ENCODE measurements around the gene SFXN2. TPM values are rescaled to one million over a fixed set of nuclear protein-coding genes. Genes with fewer than 3 reads are reported as not detected.
A peak's percentile ranks its signal among the peaks of the same experiment; 100 is the strongest.
"Not testable (repeated sequence)": the region's sequence is repeated elsewhere in the genome, so short reads cannot be mapped to it uniquely, and the experiment has no call there.

SFXN2 gene
- total RNA-seq, 1 donor from 2014 or later: 38.7 TPM

- intact Hi-C loops (cut with micrococcal nuclease); H3K9me3 Mint-ChIP-seq; DNase-seq; H3K27me3 Mint-ChIP-seq; H3K27ac Mint-ChIP-seq: not testable (repeated sequence)
- Mint-ChIP-seq H3K36me3 (ENCODE audit: low read depth) (peaks cover 27% of the 10 kb centered on the region), H3K4me3 (peak overlapping the region; percentile 44), H3K4me1 (peaks cover 44% of the 10 kb centered on the region)
Measured at GRCh38 chr10:102716900-102717565, 2.6 kb downstream of the SFXN2 start.

GRCh38 chr10:102718220-102718619 is 3.8 kb downstream of the SFXN2 start:
- intact Hi-C loops (cut with micrococcal nuclease): no loop called here
- DNase-seq: no peak
- no peaks in the 10 kb centered on the region for H3K9me3 Mint-ChIP-seq
- H3K27ac Mint-ChIP-seq: no peak overlapping the region
- H3K4me3 Mint-ChIP-seq: peak overlapping the region; percentile 1
- peaks cover 39% of the 10 kb centered on the region for H3K4me1 Mint-ChIP-seq
- H3K36me3 Mint-ChIP-seq (ENCODE audit: low read depth): peaks cover 28% of the 10 kb centered on the region
- H3K27me3 Mint-ChIP-seq: no peaks in the 10 kb centered on the region

- H3K27ac Mint-ChIP-seq: no peak overlapping the region
- no peaks in the 10 kb centered on the region for H3K9me3 Mint-ChIP-seq
- peaks cover 31% of the 10 kb centered on the region for H3K4me1 Mint-ChIP-seq
- intact Hi-C loops (cut with micrococcal nuclease): no loop called here
- peaks cover 38% of the 10 kb centered on the region for H3K36me3 Mint-ChIP-seq (ENCODE audit: low read depth)
- no peak for DNase-seq
- H3K4me3 Mint-ChIP-seq: no peak overlapping the region
- H3K27me3 Mint-ChIP-seq: no peaks in the 10 kb centered on the region
Measured at GRCh38 chr10:102720337-102720736, 5.9 kb downstream of the SFXN2 start.

- peaks cover 37% of the 10 kb centered on the region for H3K36me3 Mint-ChIP-seq (ENCODE audit: low read depth)
- H3K9me3 Mint-ChIP-seq: no peaks in the 10 kb centered on the region
- no peaks in the 10 kb centered on the region for H3K27me3 Mint-ChIP-seq
- no peak for DNase-seq
- H3K4me3 Mint-ChIP-seq: no peak overlapping the region
- H3K4me1 Mint-ChIP-seq: peaks cover 30% of the 10 kb centered on the region
- H3K27ac Mint-ChIP-seq: no peak overlapping the region
- intact Hi-C loops (cut with micrococcal nuclease): no loop called here
Measured at GRCh38 chr10:102720775-102721301, 6.4 kb downstream of the SFXN2 start.

GRCh38 chr10:102721954-102722353 is 7.5 kb downstream of the SFXN2 start:
- H3K4me3 Mint-ChIP-seq: no peak overlapping the region
- intact Hi-C loops (cut with micrococcal nuclease): no loop called here
- peaks cover 41% of the 10 kb centered on the region for H3K36me3 Mint-ChIP-seq (ENCODE audit: low read depth)

GRCh38 chr10:102723989-102724388 is 9.6 kb downstream of the SFXN2 start:
- H3K9me3 Mint-ChIP-seq: no peaks in the 10 kb centered on the region
- no peak for DNase-seq
- peaks cover 35% of the 10 kb centered on the region for H3K36me3 Mint-ChIP-seq (ENCODE audit: low read depth)
- H3K4me3 Mint-ChIP-seq: no peak overlapping the region
- H3K27ac Mint-ChIP-seq: no peak overlapping the region
- no peaks in the 10 kb centered on the region for H3K27me3 Mint-ChIP-seq
- H3K4me1 Mint-ChIP-seq: peaks cover 12% of the 10 kb centered on the region
- intact Hi-C loops (cut with micrococcal nuclease): no loop called here

More at GRCh38 chr10:102721954-102722353, 7.5 kb downstream of the SFXN2 start:
- DNase-seq: no peak
- peak overlapping the region; percentile 2 for H3K27ac Mint-ChIP-seq
- H3K9me3 Mint-ChIP-seq: no peaks in the 10 kb centered on the region
- H3K27me3 Mint-ChIP-seq: no peaks in the 10 kb centered on the region
- peaks cover 23% of the 10 kb centered on the region for H3K4me1 Mint-ChIP-seq

- intact Hi-C loops (cut with micrococcal nuclease): loop anchor here (5.0 kb wide), 1 partner anchor 176 kb away; no protein-coding TSS in a partner anchor
- no peak overlapping the region for H3K4me3 Mint-ChIP-seq
- H3K4me1 Mint-ChIP-seq: peaks cover 10% of the 10 kb centered on the region
- no peak for DNase-seq
- no peak overlapping the region for H3K27ac Mint-ChIP-seq
- no peaks in the 10 kb centered on the region for H3K27me3 Mint-ChIP-seq
- H3K9me3 Mint-ChIP-seq: no peaks in the 10 kb centered on the region
- peaks cover 33% of the 10 kb centered on the region for H3K36me3 Mint-ChIP-seq (ENCODE audit: low read depth)
Measured at GRCh38 chr10:102726274-102726673, 11.8 kb downstream of the SFXN2 start.

- intact Hi-C loops (cut with micrococcal nuclease): loop anchor here (5.0 kb wide), 1 partner anchor 175 kb away; no protein-coding TSS in a partner anchor
Measured at GRCh38 chr10:102727037-102727818, 12.8 kb downstream of the SFXN2 start.

GRCh38 chr10:102729029-102730026 is 14.9 kb downstream of the SFXN2 start:
- intact Hi-C loops (cut with micrococcal nuclease): loop anchor here (5.0 kb wide), 1 partner anchor 173 kb away; no protein-coding TSS in a partner anchor
- Mint-ChIP-seq H3K4me1 (peaks cover 5% of the 10 kb centered on the region), H3K36me3 (ENCODE audit: low read depth) (peaks cover 34% of the 10 kb centered on the region), H3K4me3 (no peak overlapping the region), H3K27ac (no peak overlapping the region), H3K27me3 (no peaks in the 10 kb centered on the region), H3K9me3 (no peaks in the 10 kb centered on the region)
- DNase-seq: peak; percentile 87

More at GRCh38 chr10:102727037-102727818, 12.8 kb downstream of the SFXN2 start:
- Mint-ChIP-seq H3K4me3 (no peak overlapping the region), H3K9me3 (no peaks in the 10 kb centered on the region), H3K4me1 (peaks cover 5% of the 10 kb centered on the region), H3K27me3 (no peaks in the 10 kb centered on the region), H3K36me3 (ENCODE audit: low read depth) (peaks cover 31% of the 10 kb centered on the region), H3K27ac (no peak overlapping the region)
- no peak for DNase-seq

- Mint-ChIP-seq H3K4me1 (peaks cover 5% of the 10 kb centered on the region), H3K27me3 (no peaks in the 10 kb centered on the region), H3K9me3 (no peaks in the 10 kb centered on the region), H3K27ac (no peak overlapping the region), H3K36me3 (ENCODE audit: low read depth) (peaks cover 35% of the 10 kb centered on the region), H3K4me3 (no peak overlapping the region)
- intact Hi-C loops (cut with micrococcal nuclease): no loop called here
- no peak for DNase-seq
Measured at GRCh38 chr10:102731222-102731800, 16.9 kb downstream of the SFXN2 start.

- Mint-ChIP-seq H3K9me3 (no peaks in the 10 kb centered on the region), H3K4me3 (no peak overlapping the region), H3K36me3 (ENCODE audit: low read depth) (peaks cover 31% of the 10 kb centered on the region), H3K4me1 (peaks cover 5% of the 10 kb centered on the region), H3K27ac (no peak overlapping the region), H3K27me3 (no peaks in the 10 kb centered on the region)
- DNase-seq: no peak
- intact Hi-C loops (cut with micrococcal nuclease): no loop called here
Measured at GRCh38 chr10:102732661-102733060, 18.2 kb downstream of the SFXN2 start.

- intact Hi-C loops (cut with micrococcal nuclease): no loop called here
- Mint-ChIP-seq H3K4me1 (no peaks in the 10 kb centered on the region), H3K27ac (no peak overlapping the region), H3K27me3 (no peaks in the 10 kb centered on the region), H3K4me3 (no peak overlapping the region), H3K9me3 (no peaks in the 10 kb centered on the region), H3K36me3 (ENCODE audit: low read depth) (peaks cover 29% of the 10 kb centered on the region)
- DNase-seq: no peak
Measured at GRCh38 chr10:102735065-102735562, 20.7 kb downstream of the SFXN2 start.

- no peak for DNase-seq
- Mint-ChIP-seq H3K27me3 (no peaks in the 10 kb centered on the region), H3K27ac (no peak overlapping the region), H3K9me3 (peaks cover 10% of the 10 kb centered on the region), H3K36me3 (ENCODE audit: low read depth) (peaks cover 27% of the 10 kb centered on the region), H3K4me1 (peaks cover 8% of the 10 kb centered on the region), H3K4me3 (no peak overlapping the region)
- intact Hi-C loops (cut with micrococcal nuclease): no loop called here
Measured at GRCh38 chr10:102738692-102739121, 24.3 kb downstream of the SFXN2 start.
